ENCODE data around the gene CDK17.

DNA sequence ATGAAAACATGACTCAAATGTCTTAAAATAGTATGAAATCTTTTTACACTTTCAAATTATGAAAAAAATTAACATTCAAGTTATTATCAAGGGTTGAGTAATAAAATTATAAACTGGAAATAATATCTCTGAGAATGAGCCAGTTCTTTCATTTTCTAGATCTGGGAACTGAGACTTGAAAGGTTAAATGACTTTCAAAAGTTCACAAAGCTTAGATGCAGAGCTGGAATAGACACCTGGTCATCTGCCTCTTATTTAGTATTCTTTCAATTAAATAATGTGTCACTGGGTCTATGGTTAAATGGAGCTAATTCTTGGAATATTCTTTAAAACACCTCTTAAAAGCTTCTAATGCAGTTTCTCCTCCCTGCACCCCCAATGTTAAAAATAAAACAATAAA lies 86.6 kb downstream of the CDK17 start:
- TF ChIP-seq EZH2 (IDR thresholded peaks at IDR 0.05; ENCODE audit: low read depth, low read length, severe bottlenecking) (no peak), POLR2A (IDR thresholded peaks at IDR 0.05; ENCODE audit: control extremely low read depth in 1 of 2, low read depth in 2 of 2, low read length in 2 of 2) (no peak), GABPA (IDR thresholded peaks at IDR 0.05; ENCODE audit: borderline replicate concordance, insufficient read depth, low read length) (no peak), FOSL1 (IDR thresholded peaks at IDR 0.05; ENCODE audit: insufficient read depth, low read depth, low read length) (no peak)
- TF ChIP-seq, protein P1, sequence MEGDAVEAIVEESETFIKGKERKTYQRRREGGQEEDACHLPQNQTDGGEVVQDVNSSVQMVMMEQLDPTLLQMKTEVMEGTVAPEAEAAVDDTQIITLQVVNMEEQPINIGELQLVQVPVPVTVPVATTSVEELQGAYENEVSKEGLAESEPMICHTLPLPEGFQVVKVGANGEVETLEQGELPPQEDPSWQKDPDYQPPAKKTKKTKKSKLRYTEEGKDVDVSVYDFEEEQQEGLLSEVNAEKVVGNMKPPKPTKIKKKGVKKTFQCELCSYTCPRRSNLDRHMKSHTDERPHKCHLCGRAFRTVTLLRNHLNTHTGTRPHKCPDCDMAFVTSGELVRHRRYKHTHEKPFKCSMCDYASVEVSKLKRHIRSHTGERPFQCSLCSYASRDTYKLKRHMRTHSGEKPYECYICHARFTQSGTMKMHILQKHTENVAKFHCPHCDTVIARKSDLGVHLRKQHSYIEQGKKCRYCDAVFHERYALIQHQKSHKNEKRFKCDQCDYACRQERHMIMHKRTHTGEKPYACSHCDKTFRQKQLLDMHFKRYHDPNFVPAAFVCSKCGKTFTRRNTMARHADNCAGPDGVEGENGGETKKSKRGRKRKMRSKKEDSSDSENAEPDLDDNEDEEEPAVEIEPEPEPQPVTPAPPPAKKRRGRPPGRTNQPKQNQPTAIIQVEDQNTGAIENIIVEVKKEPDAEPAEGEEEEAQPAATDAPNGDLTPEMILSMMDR (IDR thresholded peaks at IDR 0.05; ENCODE audit: control extremely low read depth in 1 of 3, insufficient read depth in 1 of 3, low read depth in 1 of 3, low read length in 3 of 3), result no peak
